H1 (cell line): ENCODE results near the gene BCL11A. TPM values are rescaled to one million over a fixed set of nuclear protein-coding genes. Genes with fewer than 3 reads are reported as not detected.

Experiments used
- CTCF ChIA-PET: fragments of 300-600 bp; sonication (Branson Sonifier 250); formaldehyde crosslinking; loops from one replicate; lab custom pipeline; 2021; ENCODE audit not compliant: partially characterized antibody; lab: Charles Lee
- POLR2A ChIA-PET: fragments of 300-600 bp; sonication (Branson Sonifier 250); formaldehyde crosslinking; loops from one replicate; lab custom pipeline; 2021; ENCODE audit warnings: inconsistent platforms; ENCODE audit not compliant: partially characterized antibody; lab: Charles Lee
- DNase-seq, 2 experiments: peaks; one replicate each; pipeline versions ENCODE4 v3.0.0 to v3.0.0-alpha.2; 2010 to 2022; ENCODE audit warnings: low spot score in 2 of 2, low read depth in 1 of 2, mixed read lengths in 1 of 2
- FAIRE-seq: peaks from 2 replicates; lab custom pipeline; 2011; peaks lifted over from hg19 to GRCh38; lab: Jason Lieb, UNC
- H2AFZ ChIP-seq: 2 replicates; pipeline ENCODE4 v1.8.1; 2012; ENCODE audit warnings: low read length, inconsistent platforms
- H2AK5ac ChIP-seq: 2 replicates; pipeline ENCODE4 v1.6.1; 2013; ENCODE audit warnings: low read depth, low read length
- H2BK120ac ChIP-seq: replicated peaks from 2 replicates; pipeline ENCODE3; 2013; ENCODE audit warnings: low read depth, low read length, inconsistent platforms
- H2BK12ac ChIP-seq: 2 replicates; pipeline ENCODE4 v1.6.1; 2013; ENCODE audit warnings: low read depth, low read length
- H2BK15ac ChIP-seq: 2 replicates; pipeline ENCODE4 v1.6.1; 2013; ENCODE audit warnings: low read length
- H2BK20ac ChIP-seq: 2 replicates; pipeline ENCODE4 v1.6.1; 2013; ENCODE audit warnings: low read length
- H2BK5ac ChIP-seq: 2 replicates; pipeline ENCODE4 v1.6.1; 2013; ENCODE audit warnings: low read depth, low read length
- H3K14ac ChIP-seq: 2 replicates; pipeline ENCODE4 v1.6.1; 2013; ENCODE audit warnings: inconsistent platforms; ENCODE audit not compliant: insufficient read length
- H3K18ac ChIP-seq: 2 replicates; pipeline ENCODE4 v1.6.1; 2013; ENCODE audit warnings: low read length; ENCODE audit errors: extremely low read depth
- H3K23ac ChIP-seq: 2 replicates; pipeline ENCODE4 v1.6.1; 2013; ENCODE audit warnings: inconsistent platforms; ENCODE audit not compliant: insufficient read length
- H3K23me2 ChIP-seq: 2 replicates; pipeline ENCODE4 v1.6.1; 2013; ENCODE audit warnings: low read depth, low read length
- H3K27ac ChIP-seq: 2 replicates; pipeline ENCODE4 v1.6.1; 2011; ENCODE audit warnings: low read depth, low read length, inconsistent platforms
- H3K27me3 ChIP-seq, 4 experiments: replicated peaks in 1 of 4; 1 replicate in 1 of 4; 2 replicates in 3 of 4; pipeline versions ENCODE4 v1.6.1 to v1.8.1; 2011 to 2013; ENCODE audit warnings: low read length in 3 of 4, mild to moderate bottlenecking in 3 of 4, inconsistent platforms in 2 of 4, mixed read lengths in 2 of 4, moderate library complexity in 1 of 4; ENCODE audit not compliant: control insufficient read depth in 3 of 4, insufficient read depth in 3 of 4; ENCODE audit errors: extremely low read depth in 1 of 4
- H3K36me3 ChIP-seq, 4 experiments: 2 replicates each; pipeline versions ENCODE4 v1.6.1 to v1.8.1; 2011 to 2013; ENCODE audit warnings: mild to moderate bottlenecking in 4 of 4, low read length in 3 of 4, moderate library complexity in 2 of 4, control low read depth in 1 of 4, inconsistent platforms in 1 of 4; ENCODE audit not compliant: insufficient read depth in 4 of 4, control insufficient read depth in 2 of 4
- H3K4ac ChIP-seq: replicated peaks from 2 replicates; pipeline ENCODE3; 2013; ENCODE audit warnings: low read length, low read depth, mixed read lengths, inconsistent platforms; ENCODE audit not compliant: insufficient read length
- H3K4me1 ChIP-seq, 4 experiments: replicated peaks in 1 of 4; 1 replicate in 1 of 4; 2 replicates in 3 of 4; pipeline versions ENCODE4 v1.6.1 to v1.8.1; 2011 to 2013; ENCODE audit warnings: low read length in 3 of 4, inconsistent platforms in 2 of 4, mixed read lengths in 1 of 4; ENCODE audit not compliant: insufficient read depth in 4 of 4, control insufficient read depth in 3 of 4
- H3K4me2 ChIP-seq, 2 experiments: 2 replicates each; pipeline versions ENCODE4 v1.6.1 to v1.8.1; 2011 to 2013; ENCODE audit warnings: low read depth in 2 of 2, low read length in 2 of 2, control low read depth in 1 of 2, inconsistent platforms in 1 of 2, mild to moderate bottlenecking in 1 of 2; ENCODE audit not compliant: insufficient read depth in 1 of 2
- H3K4me3 ChIP-seq, 4 experiments: fragments of 200-600, 300-600 bp in 1 of 4; sonication (generic), shearing (Covaris generic), sonication (Bioruptor Twin) in 1 of 4; 2 replicates each; pipeline versions ENCODE4 v1.5.1 to v1.8.1; 2011 to 2016; ENCODE audit warnings: low read length in 4 of 4, low read depth in 3 of 4, control low read depth in 2 of 4, inconsistent platforms in 2 of 4, mild to moderate bottlenecking in 2 of 4, mixed read lengths in 1 of 4, moderate library complexity in 1 of 4; ENCODE audit not compliant: insufficient read depth in 2 of 4; ENCODE audit errors: extremely low read depth in 1 of 4
- H3K56ac ChIP-seq: replicated peaks from 2 replicates; pipeline ENCODE3; 2013; ENCODE audit warnings: low read depth, mild to moderate bottlenecking, mixed read lengths, low read length, inconsistent platforms; ENCODE audit not compliant: insufficient read length
- H3K79me1 ChIP-seq: 2 replicates; pipeline ENCODE4 v1.6.1; 2013; ENCODE audit warnings: low read depth, low read length, control low read depth
- H3K79me2 ChIP-seq, 2 experiments: 2 replicates each; pipeline versions ENCODE4 v1.6.1 to v1.8.1; 2012 to 2013; ENCODE audit warnings: low read length in 2 of 2, mild to moderate bottlenecking in 2 of 2, inconsistent platforms in 1 of 2; ENCODE audit not compliant: insufficient read depth in 2 of 2, control insufficient read depth in 1 of 2
- H3K9ac ChIP-seq, 4 experiments: replicated peaks in 1 of 4; 1 replicate in 1 of 4; 2 replicates in 3 of 4; pipeline versions ENCODE4 v1.6.1 to v1.8.1; 2011 to 2013; ENCODE audit warnings: low read depth in 3 of 4, low read length in 3 of 4, control low read depth in 2 of 4, mild to moderate bottlenecking in 2 of 4, moderate library complexity in 2 of 4, inconsistent platforms in 1 of 4; ENCODE audit errors: extremely low read depth in 1 of 4
- H3K9me3 ChIP-seq, 2 experiments: 2 replicates each; pipeline versions ENCODE4 v1.6.1 to v1.8.1; 2012 to 2013; ENCODE audit warnings: mild to moderate bottlenecking in 2 of 2, moderate library complexity in 2 of 2, control low read depth in 1 of 2, inconsistent platforms in 1 of 2, low read depth in 1 of 2, low read length in 1 of 2, mixed read lengths in 1 of 2; ENCODE audit not compliant: insufficient read depth in 2 of 2
- H4K20me1 ChIP-seq, 2 experiments: replicated peaks in 1 of 2; 2 replicates each; pipeline versions ENCODE3 to v1.8.1; 2011 to 2013; ENCODE audit warnings: inconsistent platforms in 2 of 2, low read length in 2 of 2, mild to moderate bottlenecking in 1 of 2; ENCODE audit not compliant: insufficient read depth in 2 of 2, control insufficient read depth in 1 of 2
- H4K5ac ChIP-seq: 2 replicates; pipeline ENCODE4 v1.6.1; 2013; ENCODE audit warnings: low read length, low read depth, mixed read lengths, inconsistent platforms; ENCODE audit not compliant: insufficient read length
- H4K8ac ChIP-seq: 2 replicates; pipeline ENCODE4 v1.8.0; 2013; ENCODE audit warnings: mild to moderate bottlenecking, moderate library complexity, low read length, inconsistent platforms; ENCODE audit not compliant: insufficient read depth; ENCODE audit errors: extremely low read depth
- H4K91ac ChIP-seq: replicated peaks from 2 replicates; pipeline ENCODE3; 2013; ENCODE audit warnings: low read length, mixed read lengths, inconsistent platforms; ENCODE audit not compliant: insufficient read length
- CEBPB ChIP-seq: IDR thresholded peaks from 2 replicates; pipeline ENCODE4 v1.6.1; 2012; ENCODE audit warnings: low read depth, low read length
- CHD2 ChIP-seq: IDR thresholded peaks from 2 replicates; pipeline ENCODE4 v1.6.1; 2012; ENCODE audit warnings: low read length, improper control_type of control experiment
- CREB1 ChIP-seq: IDR thresholded peaks from 2 replicates; pipeline ENCODE4 v1.6.1; 2012; ENCODE audit warnings: inconsistent platforms
- EZH2 ChIP-seq: fragments of 200-600 bp; sonication (generic); IDR thresholded peaks from 2 replicates; pipeline ENCODE4 v1.7.1; 2012; ENCODE audit warnings: low read depth, mild to moderate bottlenecking, moderate library complexity, low read length, inconsistent platforms; ENCODE audit not compliant: severe bottlenecking
- NRF1 ChIP-seq: IDR thresholded peaks from 2 replicates; pipeline ENCODE4 v1.6.1; 2011; ENCODE audit warnings: mild to moderate bottlenecking, low read depth, low read length, improper control_type of control experiment
- POU5F1 ChIP-seq: IDR thresholded peaks from 2 replicates; pipeline ENCODE4 v1.6.1; 2011; ENCODE audit warnings: low read depth, mild to moderate bottlenecking, low read length, moderate library complexity
- RXRA ChIP-seq: IDR thresholded peaks from 2 replicates; pipeline ENCODE4 v1.6.1; 2011; ENCODE audit warnings: low read depth, mild to moderate bottlenecking, low read length, moderate library complexity; ENCODE audit not compliant: insufficient read depth
- SIN3A ChIP-seq, 2 experiments: IDR thresholded peaks in 1 of 2; conservative IDR thresholded peaks in 1 of 2; 2 replicates each; pipeline ENCODE4 v1.6.1; 2011 to 2012; ENCODE audit warnings: low read length in 2 of 2, improper control_type of control experiment in 1 of 2, low read depth in 1 of 2, mild to moderate bottlenecking in 1 of 2
- SP4 ChIP-seq: IDR thresholded peaks from 2 replicates; pipeline ENCODE4 v1.6.1; 2012; ENCODE audit warnings: low read length, inconsistent platforms
- SUZ12 ChIP-seq: fragments of 200-600 bp; sonication (generic); IDR thresholded peaks from 2 replicates; pipeline ENCODE4 v1.6.1; 2012; ENCODE audit warnings: mild to moderate bottlenecking, inconsistent platforms, low read length, moderate library complexity, mixed read lengths
- TAF1 ChIP-seq: IDR thresholded peaks from 2 replicates; pipeline ENCODE4 v1.6.1; 2011; ENCODE audit warnings: mild to moderate bottlenecking, low read depth, low read length
- TAF7 ChIP-seq: optimal IDR thresholded peaks from 2 replicates; pipeline ENCODE3; 2011; ENCODE audit warnings: low read depth, mild to moderate bottlenecking, inconsistent platforms, low read length, moderate library complexity, borderline replicate concordance
- WGBS, 2 experiments: shearing (Covaris generic) in 1 of 2; methylation state at CpG; one replicate each; pipeline versions ENCODE4 v1.1.6 to v1.1.7; 2013 to 2015; ENCODE audit warnings: low lambda C conversion rate in 2 of 2, mixed read lengths in 2 of 2, inconsistent platforms in 1 of 2, low coverage in 1 of 2, missing lambda C conversion rate in 1 of 2; ENCODE audit not compliant: insufficient replicate concordance in 2 of 2, insufficient coverage in 1 of 2, insufficient read length in 1 of 2; ENCODE audit errors: extremely low coverage in 1 of 2, missing lambda C conversion rate in 1 of 2; 5-methylcytosine and 5-hydroxymethylcytosine counted together
- polyA plus RNA-seq, 7 experiments: library from polyadenylated mRNA; depleted of rRNA in 3 of 7; stranded (reverse) in 5 of 7; unstranded in 2 of 7; fragments of >200 nt in 5 of 7; fragments of 200-250 nt in 2 of 7; gene quantifications; 1 replicate in 5 of 7; 2 replicates in 1 of 7; 4 replicates in 1 of 7; pipeline versions ENCODE4 v1.2.1 to v1.2.3, GENCODE V29; 2011 to 2013; ENCODE audit warnings: missing spikeins in 2 of 7, mixed read lengths in 2 of 7
- total RNA-seq: library from RNA; stranded (reverse); fragmentation: NEBNext Ultra II Directional; extraction: Animal tissue kit (Norgen Biotek cat#: 25700); gene quantifications from 2 replicates; pipeline ENCODE4 v1.2.1, GENCODE V29; 2021
- TF ChIP-seq, protein P1 (sequence below): IDR thresholded peaks from 2 replicates; pipeline ENCODE4 v1.6.1; 2011; ENCODE audit warnings: low read depth, mild to moderate bottlenecking, low read length; ENCODE audit not compliant: insufficient read depth
- TF ChIP-seq, protein P2 (sequence below): IDR thresholded peaks from 2 replicates; pipeline ENCODE4 v1.6.1; 2012; ENCODE audit warnings: inconsistent platforms

The BCL11A gene
- total and polyA plus RNA-seq, 2 of the 8 experiments (the other 6 are each of a cell fraction or from before 2014, with no cell fraction given): 11.9 to 59.3 TPM

DNA sequence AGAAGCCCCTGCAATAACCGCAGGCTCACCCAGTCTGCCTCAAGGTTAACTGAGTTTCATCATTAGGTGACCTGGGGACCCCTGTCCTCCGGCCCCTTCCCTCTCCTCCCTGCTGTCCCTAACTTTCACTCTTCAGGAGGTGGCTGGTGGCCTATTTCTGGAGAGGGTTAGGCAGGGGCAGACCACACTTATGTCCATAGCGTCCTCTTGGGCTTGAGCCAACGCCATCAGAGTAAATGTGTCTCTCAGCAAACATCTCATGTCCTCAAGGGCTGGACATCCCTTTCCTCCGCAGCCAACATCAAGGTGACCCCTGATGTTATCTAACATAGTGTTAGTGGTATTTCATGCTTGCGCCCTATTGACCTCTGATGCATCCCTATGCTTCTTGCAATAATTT lies 114.8 kb downstream of the BCL11A start:
- no peak overlapping the region for H2BK12ac ChIP-seq
- H3K23me2 ChIP-seq: no peaks in the 10 kb centered on the region
- H4K20me1 ChIP-seq: no peaks in the 10 kb centered on the region
- no peaks in the 10 kb centered on the region for H3K27me3 ChIP-seq
- no peak overlapping the region for H3K18ac ChIP-seq
- H3K79me1 ChIP-seq: no peaks in the 10 kb centered on the region
- no peaks in the 10 kb centered on the region for H3K79me2 ChIP-seq
- no peak overlapping the region for H2BK120ac ChIP-seq
- no peak overlapping the region for H3K56ac ChIP-seq
- peaks cover 0 to 6% (median 2%) of the 10 kb centered on the region in 4 experiments; a peak in 6 of 7 replicates for H3K4me1 ChIP-seq
- no peak overlapping the region for H3K4me3 ChIP-seq
- no peaks in the 10 kb centered on the region for H3K36me3 ChIP-seq
- H3K4ac ChIP-seq: no peak overlapping the region
- no peak overlapping the region for H2BK15ac ChIP-seq
- no peak overlapping the region for H3K9ac ChIP-seq
- WGBS, 2 experiments: 91% methylated on average over 6 of the region's 6 CpGs; no CpG with 5 or more reads in 1 of the 2 experiments
- H3K9me3 ChIP-seq: no peaks in the 10 kb centered on the region
- H2BK5ac ChIP-seq: no peak overlapping the region
- H2AK5ac ChIP-seq: no peak overlapping the region
- no peak overlapping the region for H2BK20ac ChIP-seq
- ChIA-PET POLR2A (interaction anchor here (0.9 kb wide), 1 partner anchor 9 kb away, joined by 4 read pairs; no protein-coding TSS in a partner anchor), CTCF (interaction anchor here (0.6 to 3.2 kb wide), 10 partner anchors 8 to 557 kb away, joined by 3 to 25 read pairs (median 10); no protein-coding TSS in a partner anchor)
- peak overlapping the region; percentile 18 for H4K91ac ChIP-seq
- H4K5ac ChIP-seq: no peak overlapping the region
- no peak for FAIRE-seq
- H3K14ac ChIP-seq: no peak overlapping the region
- H3K23ac ChIP-seq: no peak overlapping the region
- H4K8ac ChIP-seq: no peak overlapping the region
- H3K27ac ChIP-seq: no peak overlapping the region
- no peak overlapping the region for H2AFZ ChIP-seq
- no peak overlapping the region for H3K4me2 ChIP-seq
- DNase-seq: no peak
- TF ChIP-seq SUZ12: no peak
- no peak for TF ChIP-seq EZH2
- no peak for TF ChIP-seq SIN3A (conservative IDR thresholded peaks at IDR 0.05 in 1 of 2, IDR thresholded peaks at IDR 0.05 in 1 of 2; ENCODE audit: low read depth in 1 of 2, low read length in 2 of 2)
- TF ChIP-seq CHD2: no peak
- TF ChIP-seq, protein P1, sequence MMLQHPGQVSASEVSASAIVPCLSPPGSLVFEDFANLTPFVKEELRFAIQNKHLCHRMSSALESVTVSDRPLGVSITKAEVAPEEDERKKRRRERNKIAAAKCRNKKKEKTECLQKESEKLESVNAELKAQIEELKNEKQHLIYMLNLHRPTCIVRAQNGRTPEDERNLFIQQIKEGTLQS: no peak
- no peak for TF ChIP-seq SP4
- TF ChIP-seq CEBPB: no peak
- TF ChIP-seq, protein P2, sequence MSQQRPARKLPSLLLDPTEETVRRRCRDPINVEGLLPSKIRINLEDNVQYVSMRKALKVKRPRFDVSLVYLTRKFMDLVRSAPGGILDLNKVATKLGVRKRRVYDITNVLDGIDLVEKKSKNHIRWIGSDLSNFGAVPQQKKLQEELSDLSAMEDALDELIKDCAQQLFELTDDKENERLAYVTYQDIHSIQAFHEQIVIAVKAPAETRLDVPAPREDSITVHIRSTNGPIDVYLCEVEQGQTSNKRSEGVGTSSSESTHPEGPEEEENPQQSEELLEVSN: no peak
- no peak for TF ChIP-seq POU5F1
- TF ChIP-seq TAF1: no peak
- TF ChIP-seq TAF7: no peak
- no peak for TF ChIP-seq NRF1
- TF ChIP-seq CREB1: no peak
- no peak for TF ChIP-seq RXRA
